Stimulated activated naive CD8-positive, alpha-beta T cell treated with anti-CD3 and anti-CD28 coated beads, Interleukin-15, Interleukin-2, amounts not matched to agents 100 U/mL and 50 U/mL, for 24 hours (primary cell): ENCODE results near the gene OSBPL5.

Experiments
- ATAC-seq: fragments of 150-1000 bp; cut with Tn5 transposase; one replicate; pipeline ENCODE4 v1.10.0; 2021
- DNase-seq: peaks from one replicate; pipeline ENCODE4 v3.0.0; 2021

The OSBPL5 gene

DNA sequence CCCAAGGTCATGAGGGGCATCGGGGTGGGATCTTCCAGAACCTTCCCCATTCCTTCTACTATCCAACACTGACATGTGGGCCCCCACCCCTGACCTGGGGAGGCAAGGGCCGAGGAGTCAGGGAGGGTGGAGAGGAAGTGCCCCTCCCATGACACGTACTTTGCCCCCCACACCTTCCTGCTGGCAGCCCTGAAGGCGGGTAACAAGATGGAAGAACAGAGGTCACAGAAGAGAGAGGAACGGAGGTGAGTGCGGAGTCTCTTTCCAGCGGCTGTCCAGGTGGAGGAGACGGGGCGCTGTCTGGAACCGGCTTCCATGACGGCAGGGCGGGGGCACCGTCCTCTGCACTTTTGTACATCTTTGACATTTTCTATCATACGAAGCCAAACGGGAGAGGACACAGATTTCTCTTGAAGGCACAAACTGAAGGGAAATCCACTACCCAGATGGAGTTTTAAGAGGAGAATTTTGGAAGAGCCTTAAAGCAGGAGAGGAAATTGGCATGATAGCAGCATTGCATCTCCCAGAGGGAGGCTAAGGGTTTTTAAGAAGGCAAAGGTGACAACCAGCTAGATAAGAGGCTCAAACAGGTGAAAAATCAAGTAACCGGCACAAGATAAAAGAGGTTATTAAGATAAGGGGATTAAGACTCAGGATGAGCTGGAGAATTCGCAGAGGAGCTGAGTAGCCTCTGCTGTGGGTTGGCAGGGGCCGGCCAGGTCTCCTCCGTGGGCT is 16.7 kb downstream of the OSBPL5 start:
- DNase-seq (no peak), ATAC-seq (no peak)

DNA sequence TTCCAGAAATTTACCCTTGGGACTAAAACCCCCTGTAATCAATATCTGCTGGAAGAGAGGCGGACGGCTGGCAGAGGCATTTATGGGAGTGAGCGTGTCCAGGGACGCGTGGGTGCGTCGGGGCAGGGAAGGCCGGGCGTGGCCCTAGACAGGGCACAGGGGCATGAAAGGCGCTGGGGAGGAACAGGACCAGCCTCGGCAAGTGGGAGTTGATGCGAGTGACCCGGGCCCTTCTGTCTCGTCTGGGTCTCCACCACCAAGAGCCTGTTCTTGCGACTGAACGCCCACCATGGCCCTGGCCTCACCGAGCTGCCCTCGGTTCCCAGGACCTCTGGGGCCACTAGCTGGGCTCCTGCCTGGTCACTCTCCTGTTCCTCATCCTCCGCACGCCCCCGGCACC is 17.5 kb downstream of the OSBPL5 start:
- ATAC-seq (no peak), DNase-seq (no peak)

DNA sequence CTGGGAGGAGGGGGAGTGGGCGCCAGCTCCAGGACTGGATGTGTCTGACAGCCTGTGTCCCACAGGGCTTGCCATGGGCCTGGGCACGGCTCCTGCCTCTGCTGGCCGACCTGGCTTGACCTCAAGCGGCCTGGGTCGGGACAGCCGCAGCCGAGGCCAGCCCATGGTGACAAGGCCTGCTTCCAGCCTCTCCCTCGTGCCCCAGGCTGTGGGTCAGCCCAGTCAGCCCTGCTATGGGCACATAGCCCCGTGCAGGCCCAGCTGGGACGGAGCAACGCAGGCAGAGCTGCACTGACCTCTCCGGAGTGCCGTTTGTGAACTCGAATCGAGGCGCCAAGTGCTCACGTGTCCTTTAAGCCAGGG is 17.9 kb downstream of the OSBPL5 start:
- no peak for ATAC-seq
- DNase-seq = no peak

DNA sequence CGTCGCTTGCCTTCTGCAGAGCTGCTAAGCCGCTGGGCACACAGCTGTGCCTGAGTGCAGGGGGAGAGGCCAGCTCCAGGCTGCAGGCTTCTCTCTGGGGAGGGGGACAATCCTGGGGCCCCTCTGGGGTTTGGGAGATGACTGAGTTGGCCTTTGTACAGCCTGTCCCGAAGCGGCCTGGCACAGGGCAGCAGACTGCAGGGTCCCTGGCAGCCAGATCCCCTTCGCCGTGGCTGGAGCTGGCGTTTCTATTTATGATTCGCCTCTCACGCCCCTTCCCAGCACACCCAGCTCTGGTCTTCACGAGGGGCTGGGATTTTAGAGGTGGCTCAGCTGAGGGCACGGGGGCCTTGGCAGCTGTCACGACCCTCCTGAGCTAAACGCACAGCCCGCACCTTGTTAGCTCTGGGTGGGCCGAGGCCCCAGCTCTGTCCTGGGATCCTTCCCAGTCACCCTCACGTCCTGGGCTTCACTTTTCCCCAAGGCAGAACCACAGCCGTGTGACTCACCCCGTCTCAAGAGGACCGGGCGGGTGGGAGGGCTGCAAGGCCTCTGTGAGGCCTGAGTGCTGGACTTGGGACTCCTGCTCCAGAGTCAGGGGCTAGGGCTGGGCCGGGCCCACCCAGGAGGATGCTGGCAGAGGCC is 18.4 kb downstream of the OSBPL5 start:
- no peak for DNase-seq
- ATAC-seq = no peak

DNA sequence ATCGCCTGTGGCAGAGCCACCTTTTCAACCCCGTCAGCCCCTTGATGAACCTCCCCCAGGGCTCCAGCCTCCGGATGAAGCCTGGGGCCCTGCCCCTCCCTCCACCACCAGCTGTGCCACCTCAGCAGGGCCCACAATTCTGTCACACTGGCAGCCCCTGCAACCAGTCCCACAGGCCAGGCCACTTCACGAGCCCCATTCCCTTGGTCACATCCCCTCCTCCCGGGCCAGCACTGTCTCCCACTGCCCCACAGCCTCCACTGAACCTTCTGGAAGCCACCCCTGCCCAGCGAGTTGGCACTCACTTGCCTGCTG is 19.9 kb downstream of the OSBPL5 start:
- no peak for DNase-seq

DNA sequence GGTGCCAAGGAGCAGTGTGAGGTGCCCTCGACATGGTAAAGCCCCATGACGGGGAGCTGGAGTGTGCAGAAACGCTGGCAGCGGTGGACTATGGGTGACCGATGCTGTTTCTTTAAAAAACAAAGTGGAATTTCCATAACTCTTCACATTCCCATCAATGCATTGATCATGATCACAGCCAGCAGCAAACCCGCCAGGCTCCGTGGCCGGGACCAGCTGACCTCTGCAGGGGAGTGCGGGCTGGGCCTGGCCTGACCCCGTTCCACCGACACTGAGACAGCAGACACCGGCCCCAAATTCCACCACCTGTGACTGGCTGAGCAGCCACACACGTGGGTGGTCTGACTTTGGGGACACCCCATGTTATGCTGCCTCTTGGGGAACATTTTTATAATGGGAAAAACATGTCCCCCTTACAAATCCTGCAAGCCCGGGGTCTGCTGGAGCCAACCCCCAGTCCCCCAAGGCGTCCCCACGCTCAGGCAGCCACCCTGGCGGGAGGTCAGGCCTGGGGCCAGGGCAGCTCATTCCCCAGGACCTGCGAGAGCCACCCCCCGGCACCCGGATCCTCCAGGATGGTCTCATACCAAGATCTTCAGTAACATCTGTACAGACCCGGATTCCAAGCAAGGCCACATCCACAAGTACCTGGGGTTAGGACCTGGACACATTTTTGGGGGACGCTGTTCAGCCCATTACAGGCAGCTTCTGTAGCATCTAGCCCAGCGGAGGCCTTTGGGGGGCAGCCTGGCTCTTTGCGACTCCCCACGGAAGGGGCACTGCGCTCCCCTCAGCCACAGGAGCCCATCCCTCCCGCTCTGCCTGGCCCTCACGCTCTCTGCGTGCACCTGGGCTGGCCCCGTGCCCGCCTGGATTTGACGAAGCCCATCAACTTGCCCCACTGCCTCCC is 20.6 kb downstream of the OSBPL5 start:
- DNase-seq = no peak
- ATAC-seq = no peak

More for the DNA sequence above, 19.9 kb downstream of the OSBPL5 start:
- no peak for ATAC-seq

DNA sequence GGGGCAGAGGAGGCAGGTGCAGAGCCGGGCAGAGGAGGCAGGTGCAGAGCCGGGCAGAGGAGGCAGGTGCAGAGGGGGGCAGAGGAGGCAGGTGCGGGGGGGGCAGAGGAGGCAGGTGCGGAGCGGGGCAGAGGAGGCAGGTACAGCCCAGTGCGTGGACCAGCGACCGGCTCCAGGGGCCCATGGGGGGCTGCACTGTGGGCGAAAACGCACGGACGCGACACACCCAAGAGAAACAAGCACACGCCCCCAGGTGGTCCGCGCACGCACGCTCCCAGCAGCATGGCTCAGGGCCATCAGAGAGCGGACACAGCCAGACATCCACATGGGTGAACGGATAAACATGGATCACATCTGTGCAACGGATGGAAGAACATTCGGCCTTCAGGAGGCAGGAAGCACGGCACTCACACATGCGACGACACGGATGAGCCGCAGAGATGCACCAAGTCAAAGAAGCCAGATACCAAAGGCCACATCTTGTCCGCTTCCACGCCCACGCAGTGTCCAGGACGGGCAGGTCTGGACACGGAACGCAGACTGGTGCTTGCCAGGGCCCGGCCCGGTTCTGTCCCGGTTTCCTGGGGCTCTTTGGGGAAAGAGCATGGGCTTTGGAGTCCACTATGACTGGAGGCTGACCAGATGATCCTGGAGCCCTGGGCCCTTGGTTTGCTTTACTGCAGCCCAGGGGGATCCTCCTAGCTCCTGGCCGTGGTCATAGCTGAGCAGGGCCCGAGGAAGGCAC is 21.8 kb downstream of the OSBPL5 start:
- no peak for DNase-seq
- ATAC-seq = no peak

DNA sequence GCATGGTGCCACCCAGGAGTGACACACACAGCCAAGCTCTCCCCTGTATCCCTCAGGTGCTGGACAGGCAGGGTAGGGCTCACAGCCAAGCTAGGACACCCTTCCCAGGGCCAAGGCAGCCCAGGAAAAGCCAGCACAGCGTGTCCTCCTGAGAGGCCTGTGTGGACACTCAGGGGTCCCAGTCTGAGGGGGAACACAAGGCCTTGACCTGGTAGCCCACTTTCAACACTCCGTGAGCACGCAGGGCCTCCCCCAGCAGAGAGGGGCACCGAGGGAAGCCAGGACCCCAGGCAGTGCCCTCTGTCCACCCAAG is 24.9 kb downstream of the OSBPL5 start:
- DNase-seq = no peak
- no peak for ATAC-seq

DNA sequence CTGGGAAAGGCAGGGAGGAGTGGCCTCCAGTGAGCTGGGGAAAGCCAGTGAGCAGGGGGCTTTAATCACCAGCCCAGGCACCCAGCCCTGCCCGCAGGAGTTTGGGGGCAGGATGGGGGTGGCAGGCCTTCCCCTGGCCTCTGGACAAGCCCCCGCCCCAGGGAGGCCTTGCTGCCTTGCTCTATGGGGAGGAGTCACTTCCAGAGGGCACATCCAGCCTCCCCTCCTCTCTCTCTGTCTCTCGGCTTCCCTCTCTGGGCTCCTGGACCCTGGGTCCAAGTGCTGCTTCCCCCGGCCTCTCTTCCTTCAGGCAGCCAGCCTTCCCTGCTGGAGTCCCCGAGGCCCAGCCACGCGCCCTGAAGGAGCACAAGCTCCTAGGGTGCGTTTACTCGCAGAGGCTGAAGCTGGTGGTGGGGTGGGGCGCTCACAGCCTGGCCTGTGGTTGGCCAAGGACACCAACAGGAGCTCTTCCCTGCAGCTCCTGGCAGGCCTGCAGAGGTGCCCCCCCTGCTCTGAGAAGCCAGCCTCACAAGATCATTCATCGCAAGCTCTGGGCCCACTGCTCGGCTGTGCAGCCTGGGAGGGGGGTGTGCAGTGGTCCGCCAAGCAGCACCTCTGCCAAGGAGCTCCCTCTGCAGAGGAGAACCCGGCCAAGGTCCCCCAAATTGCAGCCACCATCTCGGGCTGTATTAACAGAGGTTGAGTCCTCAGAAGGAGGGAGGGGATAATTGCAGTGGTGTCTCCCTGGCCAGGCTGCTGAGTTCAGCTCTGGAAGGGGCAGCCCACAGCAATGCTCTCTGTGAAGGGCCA is 25.4 kb downstream of the OSBPL5 start:
- DNase-seq (no peak), ATAC-seq (no peak)

DNA sequence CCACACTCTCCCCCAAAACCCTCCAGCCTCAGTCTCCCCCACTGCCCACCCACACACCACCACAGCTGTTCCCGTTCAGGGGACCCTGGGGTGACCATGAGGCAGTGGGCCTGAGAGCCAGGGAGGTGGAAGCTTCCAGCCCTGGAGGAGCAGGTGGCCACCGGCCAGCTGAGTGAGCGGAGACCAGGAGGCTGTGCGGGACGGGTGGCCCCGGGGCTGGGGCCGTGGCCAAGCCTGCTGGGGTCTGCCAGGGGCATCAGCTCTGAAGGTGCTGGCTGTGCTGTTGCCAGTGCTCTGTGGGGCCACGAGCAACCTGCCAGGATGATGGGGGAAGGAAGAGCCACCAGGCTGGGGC is 26.0 kb downstream of the OSBPL5 start:
- ATAC-seq = no peak

DNA sequence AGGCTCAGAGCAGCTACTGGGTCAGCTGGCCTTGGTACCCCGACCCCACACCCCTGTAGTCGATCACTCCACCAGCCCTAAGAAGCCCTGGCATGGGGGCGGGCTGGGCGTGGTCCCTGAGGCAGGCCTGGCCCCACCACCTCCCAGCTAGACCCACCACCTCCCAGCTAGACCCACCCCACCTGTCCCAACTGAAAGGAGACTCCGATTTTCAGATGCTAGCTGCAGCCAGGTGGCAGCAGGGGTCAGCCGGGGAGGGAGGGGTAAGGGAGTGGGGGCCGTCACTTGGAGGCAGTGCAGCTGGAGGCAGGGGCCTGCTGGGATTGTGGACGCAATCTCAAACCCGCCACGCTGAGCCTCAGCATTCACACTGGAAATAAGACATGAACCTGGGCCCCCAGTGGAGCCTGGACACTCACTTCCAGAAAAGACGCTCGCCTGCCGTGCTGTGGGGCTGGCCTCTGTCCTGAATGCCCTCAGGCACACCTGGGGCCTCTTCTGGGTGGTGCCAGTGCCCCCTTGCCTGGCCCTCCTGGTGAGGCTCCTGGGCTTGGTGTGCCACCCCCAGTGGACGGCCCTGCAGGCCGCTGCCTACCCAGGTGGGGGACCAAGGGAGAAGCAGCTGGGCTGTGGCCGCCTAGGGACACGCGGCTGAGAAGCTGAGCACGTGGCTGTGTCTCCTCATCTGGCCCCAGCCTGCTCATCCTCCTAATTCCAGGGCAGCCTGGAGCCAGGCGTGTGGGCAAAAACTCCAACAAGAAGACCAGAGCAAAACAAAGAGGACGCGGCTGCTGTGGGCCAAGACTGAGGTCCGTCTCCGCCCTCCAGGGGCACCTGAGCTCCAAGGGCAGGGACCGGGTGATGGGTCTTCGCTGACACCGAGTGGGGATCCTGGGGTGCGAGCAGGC is 26.7 kb downstream of the OSBPL5 start:
- ATAC-seq = no peak
- DNase-seq = no peak

More for the DNA sequence above, 26.0 kb downstream of the OSBPL5 start:
- no peak for DNase-seq

DNA sequence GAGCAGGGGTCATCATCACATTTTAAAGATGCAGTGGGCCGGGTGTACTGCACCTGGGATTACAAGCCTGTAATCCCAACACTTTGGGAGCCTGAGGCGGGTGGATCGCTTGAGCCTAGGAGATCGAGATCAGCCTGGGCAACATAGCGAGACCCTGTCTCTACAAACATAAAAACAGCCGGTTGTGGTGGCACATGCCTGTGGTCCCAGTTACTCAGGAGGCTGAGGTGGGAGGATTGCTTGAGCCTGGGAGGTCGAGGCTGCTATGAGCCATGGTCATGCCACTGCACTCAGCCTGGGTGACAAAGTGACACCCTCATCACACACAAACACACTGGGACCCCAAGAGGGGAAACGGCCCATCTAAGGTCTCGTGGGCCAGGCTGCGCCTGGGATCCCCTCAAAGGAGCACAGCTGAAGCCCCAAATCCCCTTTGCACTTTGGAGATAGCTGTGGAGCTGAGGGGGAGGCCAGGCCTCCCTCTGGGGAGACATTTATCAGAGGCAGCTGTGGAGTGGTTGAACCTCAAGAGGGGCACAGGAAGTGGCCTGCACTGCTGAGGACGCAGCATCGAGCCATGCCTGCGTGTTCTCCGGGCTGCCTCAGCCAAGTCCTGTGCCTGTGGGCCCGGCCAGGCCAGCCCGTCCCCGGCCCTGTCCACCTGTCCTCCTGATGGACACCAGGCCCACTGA is 27.5 kb downstream of the OSBPL5 start:
- ATAC-seq = no peak
- no peak for DNase-seq

DNA sequence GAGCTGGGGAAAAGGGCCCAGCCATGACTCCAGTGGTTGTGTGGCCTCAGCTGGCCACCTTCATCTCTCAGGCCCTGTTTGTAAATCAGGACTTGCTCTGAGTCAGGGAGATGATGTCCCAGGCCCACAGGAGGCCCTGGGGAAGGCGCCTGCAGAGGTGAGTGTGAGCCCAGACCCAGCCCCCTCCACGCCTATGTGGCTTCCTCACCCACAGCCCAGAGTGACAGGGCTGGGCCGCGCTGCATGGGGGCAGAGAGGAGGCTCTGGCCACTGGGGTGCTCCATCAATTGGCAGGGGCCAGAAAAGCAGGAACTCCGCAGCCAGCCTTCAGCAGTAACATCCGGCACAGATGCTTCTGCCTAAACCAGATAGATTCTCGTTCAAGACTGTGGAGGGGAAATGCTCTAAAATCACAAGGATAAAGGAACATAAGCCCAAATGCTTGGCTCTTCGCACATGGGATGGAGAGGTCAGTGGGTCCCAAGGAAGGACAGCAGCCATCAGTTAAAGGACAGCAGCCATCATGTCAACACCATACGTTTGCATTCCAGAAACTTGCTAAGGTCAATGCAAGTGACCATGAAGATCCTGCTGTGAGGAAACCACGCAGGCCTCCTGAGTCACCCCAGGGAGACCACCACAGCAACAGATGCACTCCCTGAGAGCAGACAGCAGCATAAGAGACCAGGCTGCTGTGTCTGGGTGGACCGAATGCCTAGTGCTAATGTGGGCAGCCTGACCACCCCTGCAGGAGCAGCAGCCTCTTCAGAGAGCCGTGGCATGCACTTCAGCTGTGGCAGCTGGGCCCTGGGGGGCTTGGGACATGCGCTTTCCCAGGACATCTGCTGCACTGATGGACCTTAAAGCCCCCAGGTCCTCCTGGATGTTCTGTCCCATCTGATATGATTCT is 28.3 kb downstream of the OSBPL5 start:
- ATAC-seq (peak; percentile 47), DNase-seq (no peak)

DNA sequence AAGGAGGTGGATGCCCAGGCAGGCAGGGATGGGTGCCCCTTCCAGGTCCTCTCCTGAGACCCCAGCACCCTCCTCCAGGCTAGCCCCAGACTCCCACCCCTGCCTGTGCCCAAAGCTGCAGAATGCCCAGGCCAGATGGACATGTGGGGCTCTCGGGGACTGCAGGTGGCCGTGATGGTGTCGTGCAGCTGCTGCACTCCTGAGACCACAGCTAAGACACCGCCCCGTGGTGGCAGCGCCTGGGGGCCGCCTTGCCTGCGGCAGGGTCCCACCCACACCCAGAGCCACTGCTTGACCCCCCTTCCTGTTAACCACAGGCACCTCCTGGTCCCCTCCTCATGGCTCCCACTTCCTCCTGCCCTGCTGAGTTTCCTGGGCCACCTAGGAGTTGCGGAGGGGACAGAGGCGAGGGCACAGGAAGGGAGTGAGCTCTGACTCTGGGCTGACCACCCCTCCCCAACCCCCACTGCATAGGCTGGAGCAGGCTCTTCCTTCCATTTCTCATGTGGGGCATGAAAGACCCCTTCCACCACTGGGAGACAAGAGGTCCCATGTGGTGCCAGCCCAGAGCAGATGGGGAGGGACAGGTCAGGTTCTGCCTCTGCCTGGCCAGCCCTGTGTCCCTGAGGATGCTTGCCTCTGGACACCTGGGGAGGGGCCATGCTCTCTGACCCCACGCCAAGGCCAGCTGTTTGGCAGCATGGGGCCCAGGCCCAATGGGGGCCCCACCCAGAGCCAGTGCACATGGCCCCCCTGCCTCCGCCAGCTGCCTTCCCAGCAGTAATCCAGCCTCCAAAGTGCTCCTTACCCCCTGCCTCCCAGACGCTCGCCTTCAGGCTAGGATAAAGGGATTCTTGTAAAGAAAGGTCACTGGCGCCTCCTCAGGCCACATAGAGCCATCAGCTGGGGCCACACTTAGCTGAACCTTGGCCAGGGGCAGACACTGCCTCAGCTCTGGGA is 29.3 kb downstream of the OSBPL5 start:
- no peak for ATAC-seq
- no peak for DNase-seq

DNA sequence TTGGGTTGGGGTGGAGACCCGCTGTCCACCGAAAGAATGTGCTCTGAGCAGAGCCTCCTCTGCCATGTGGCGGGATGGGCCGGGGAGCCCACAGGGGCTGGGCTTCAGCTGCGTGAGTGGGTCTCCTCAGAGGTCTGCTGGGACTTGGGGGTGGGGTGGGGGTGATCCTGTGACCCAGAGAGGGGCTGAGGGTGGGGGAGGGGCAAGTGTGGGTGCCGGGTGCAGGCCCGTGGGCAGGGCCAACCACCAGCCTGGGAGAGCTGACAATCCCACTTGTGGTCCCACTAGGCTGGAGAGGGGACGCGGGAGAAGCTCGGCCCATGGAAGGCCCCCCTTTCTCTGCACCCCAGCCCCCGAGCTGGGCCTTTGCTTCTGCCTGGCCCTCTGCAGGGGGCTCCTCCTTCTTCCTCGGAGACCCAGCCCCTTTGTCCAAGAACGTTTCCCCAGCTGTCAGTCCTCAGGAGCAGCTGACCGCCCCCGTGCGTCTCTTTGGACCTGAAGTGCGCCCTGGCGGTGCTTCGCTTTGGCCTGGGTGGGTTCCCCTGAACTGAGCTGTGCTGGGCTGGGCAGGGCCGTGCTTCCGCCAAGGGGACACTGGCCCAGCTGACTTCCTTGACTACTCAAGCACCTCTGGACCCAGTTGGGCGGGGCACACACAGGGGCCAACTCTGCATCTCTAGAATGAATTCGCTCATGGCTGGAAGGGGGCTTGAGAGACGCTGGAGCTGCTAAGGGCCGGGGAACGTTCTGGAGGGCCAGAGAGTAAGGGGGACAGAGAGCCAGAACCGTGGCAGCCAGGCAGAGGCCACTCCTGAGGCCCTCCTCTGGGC is 30.2 kb downstream of the OSBPL5 start:
- no peak for ATAC-seq
- no peak for DNase-seq

DNA sequence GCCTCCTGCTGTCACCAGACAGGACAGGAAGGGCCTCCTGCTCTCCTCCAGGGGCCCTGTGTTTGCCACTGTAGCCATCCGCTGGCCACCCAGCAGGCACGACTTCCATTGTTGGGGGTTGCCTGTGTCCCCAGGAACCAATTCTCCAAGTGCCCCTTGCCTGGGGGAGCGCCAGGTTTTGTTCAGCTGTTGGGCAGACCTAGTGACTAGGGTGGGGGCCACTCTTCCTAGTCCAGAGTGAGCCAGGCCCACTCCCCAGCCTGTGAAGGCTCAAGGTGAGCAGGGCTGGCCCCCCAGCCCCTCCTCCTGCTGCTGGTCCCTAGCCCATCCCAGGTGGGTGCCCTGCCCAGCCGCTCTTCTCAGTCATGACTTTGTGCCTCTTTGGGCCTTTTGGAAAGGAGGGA is 30.9 kb downstream of the OSBPL5 start:
- ATAC-seq (no peak), DNase-seq (no peak)
